Measurements from ENCODE around the gene VWA5B1. TPM values are rescaled to one million over a fixed set of nuclear protein-coding genes. Genes with fewer than 3 reads are reported as not detected.
A peak's percentile ranks its signal among the peaks of the same experiment; 100 is the strongest.
"Not testable (repeated sequence)": the region's sequence is repeated elsewhere in the genome, so short reads cannot be mapped to it uniquely, and the experiment has no call there.

The VWA5B1 gene
- total and polyA plus RNA-seq, 4 donors: 2.2 to 10.4 (median 5.3) TPM

DNA sequence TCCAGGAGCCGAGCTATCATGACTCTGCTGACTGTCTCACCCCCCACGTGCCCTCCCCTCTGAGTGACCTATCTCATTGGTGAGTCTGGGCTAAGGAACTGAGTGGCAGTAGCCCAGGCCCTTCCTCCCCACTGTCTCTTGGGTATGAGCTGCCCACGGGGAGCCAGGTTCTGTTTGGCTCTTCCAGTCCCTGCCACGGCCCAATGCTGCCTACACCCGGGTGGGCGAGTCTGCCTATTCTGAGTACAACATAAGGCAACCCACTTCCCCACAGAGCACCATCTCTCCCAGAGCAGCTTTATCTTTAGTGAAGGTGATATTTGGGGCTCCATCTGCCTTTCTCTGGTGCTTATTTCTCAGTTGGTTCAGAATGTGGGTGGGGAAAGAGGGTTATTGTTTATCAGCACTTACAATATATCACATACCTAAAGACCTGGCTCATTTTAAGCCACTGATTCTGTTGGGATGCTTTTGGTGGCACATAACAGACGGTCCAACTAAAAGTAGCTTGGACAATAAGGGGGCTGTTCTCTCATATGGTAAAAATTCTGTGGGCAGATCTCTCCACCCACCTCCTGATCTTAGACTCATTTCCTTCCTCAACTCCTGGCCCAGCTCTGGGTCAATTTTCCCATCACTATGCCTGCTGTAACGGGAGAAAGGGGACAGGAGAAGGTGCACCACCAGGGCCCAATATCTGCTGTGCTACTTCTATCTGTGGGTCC, 27.7 kb upstream of the VWA5B1 start:
- no peak for DNase-seq (ENCODE audit: low read depth in 4 of 6, low spot score in 6 of 6)
- WGBS (ENCODE audit: insufficient coverage): 91% methylated on average over 4 of the region's 8 CpGs

DNA sequence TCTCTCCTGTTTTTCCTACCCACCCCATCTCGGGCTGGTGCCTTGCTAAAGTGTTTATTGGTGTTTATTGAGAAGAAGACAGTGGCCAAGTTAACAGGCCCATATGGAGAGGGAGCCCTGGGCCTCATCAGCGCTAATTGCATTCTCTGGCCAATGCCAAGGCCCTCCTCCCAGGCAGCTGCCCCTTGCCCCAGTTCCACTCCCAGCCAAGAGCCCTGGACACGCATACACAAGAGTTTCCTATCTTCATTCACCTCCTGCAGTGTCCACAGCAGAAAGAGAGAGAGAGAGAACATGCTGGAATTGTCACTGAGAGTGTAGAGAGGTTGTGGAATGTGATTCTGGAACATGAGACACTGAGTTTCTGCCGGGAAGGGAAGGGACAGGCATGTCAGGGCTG, 25.4 kb upstream of the VWA5B1 start:
- Histone ChIP-seq H3K4me1 (ENCODE audit: control insufficient read depth, insufficient read depth, low read length) (peaks cover 5% of the 10 kb centered on the region), H3K27ac (ENCODE audit: low read depth, low read length) (no peak overlapping the region), H3K36me3 (ENCODE audit: control insufficient read depth, insufficient read depth, low read length) (no peaks in the 10 kb centered on the region), H3K4me3 (ENCODE audit: low read depth, low read length) (no peak overlapping the region), H3K27me3 (ENCODE audit: control insufficient read depth, insufficient read depth, low read length) (no peaks in the 10 kb centered on the region), H3K9me3 (ENCODE audit: control insufficient read depth, insufficient read depth, low read length) (no peaks in the 10 kb centered on the region)
- DNase-seq (ENCODE audit: low read depth in 4 of 6, low spot score in 6 of 6): peak in 2 of 6 donors; percentile 29 to 66
- WGBS (ENCODE audit: insufficient coverage): 17% methylated on average over 1 of the region's 4 CpGs

More for the DNA sequence above, 27.7 kb upstream of the VWA5B1 start:
- Histone ChIP-seq H3K27ac (ENCODE audit: low read depth, low read length) (no peak overlapping the region), H3K9me3 (ENCODE audit: control insufficient read depth, insufficient read depth, low read length) (no peaks in the 10 kb centered on the region), H3K4me3 (ENCODE audit: low read depth, low read length) (no peak overlapping the region), H3K36me3 (ENCODE audit: control insufficient read depth, insufficient read depth, low read length) (no peaks in the 10 kb centered on the region), H3K27me3 (ENCODE audit: control insufficient read depth, insufficient read depth, low read length) (no peaks in the 10 kb centered on the region), H3K4me1 (ENCODE audit: control insufficient read depth, insufficient read depth, low read length) (peaks cover 5% of the 10 kb centered on the region)

DNA sequence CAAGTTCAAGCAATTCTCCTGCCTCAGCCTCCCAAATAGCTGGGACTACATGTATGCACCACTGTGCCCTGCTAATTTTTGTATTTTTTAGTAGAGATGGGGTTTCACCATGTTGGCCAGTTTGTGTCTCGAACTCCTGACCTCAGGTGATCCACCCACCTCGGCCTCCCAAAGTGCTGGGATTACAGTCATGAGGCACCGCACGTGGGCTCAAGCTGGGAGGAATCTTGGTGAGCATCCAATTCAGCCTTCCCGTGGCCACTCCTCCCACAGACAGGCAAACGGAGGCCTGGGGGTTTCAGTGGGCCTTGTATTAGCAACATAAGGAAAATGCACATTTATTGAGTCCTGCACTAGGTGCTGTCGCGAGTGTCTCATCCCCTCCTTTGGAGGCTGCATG, 24.5 kb upstream of the VWA5B1 start:
- DNase-seq (ENCODE audit: low read depth in 4 of 6, low spot score in 6 of 6): no peak
- Histone ChIP-seq H3K9me3 (ENCODE audit: control insufficient read depth, insufficient read depth, low read length) (no peaks in the 10 kb centered on the region), H3K4me1 (ENCODE audit: control insufficient read depth, insufficient read depth, low read length) (peaks cover 5% of the 10 kb centered on the region), H3K4me3 (ENCODE audit: low read depth, low read length) (no peak overlapping the region), H3K27me3 (ENCODE audit: control insufficient read depth, insufficient read depth, low read length) (no peaks in the 10 kb centered on the region), H3K27ac (ENCODE audit: low read depth, low read length) (no peak overlapping the region), H3K36me3 (ENCODE audit: control insufficient read depth, insufficient read depth, low read length) (no peaks in the 10 kb centered on the region)
- WGBS (ENCODE audit: insufficient coverage): 81% methylated on average over 6 of the region's 8 CpGs

DNA sequence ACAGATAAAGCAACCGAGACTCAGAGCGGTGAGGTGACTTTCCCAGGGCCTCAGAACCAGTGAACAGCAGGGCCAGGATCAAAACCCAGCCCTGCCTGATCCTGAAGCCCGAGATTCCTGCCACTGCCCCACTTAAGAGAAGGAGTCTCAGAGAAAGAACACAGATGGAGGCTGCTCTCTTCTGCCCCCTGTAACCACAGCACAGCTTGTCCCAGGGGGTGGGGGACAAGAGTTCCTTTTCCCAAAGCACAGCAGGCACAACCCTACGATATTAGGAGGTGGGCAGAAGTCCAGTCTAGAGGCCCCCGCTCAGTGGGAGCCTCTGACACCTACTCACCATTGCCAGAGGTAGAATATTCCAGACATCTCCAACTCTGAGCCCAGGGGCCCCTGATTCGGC, 24.0 kb upstream of the VWA5B1 start:
- no peak for DNase-seq (ENCODE audit: low read depth in 4 of 6, low spot score in 6 of 6)
- WGBS (ENCODE audit: insufficient coverage): 84% methylated on average over 4 of the region's 6 CpGs
- Histone ChIP-seq H3K4me3 (ENCODE audit: low read depth, low read length) (no peak overlapping the region), H3K4me1 (ENCODE audit: control insufficient read depth, insufficient read depth, low read length) (peaks cover 5% of the 10 kb centered on the region), H3K9me3 (ENCODE audit: control insufficient read depth, insufficient read depth, low read length) (no peaks in the 10 kb centered on the region), H3K27me3 (ENCODE audit: control insufficient read depth, insufficient read depth, low read length) (no peaks in the 10 kb centered on the region), H3K27ac (ENCODE audit: low read depth, low read length) (no peak overlapping the region), H3K36me3 (ENCODE audit: control insufficient read depth, insufficient read depth, low read length) (no peaks in the 10 kb centered on the region)

DNA sequence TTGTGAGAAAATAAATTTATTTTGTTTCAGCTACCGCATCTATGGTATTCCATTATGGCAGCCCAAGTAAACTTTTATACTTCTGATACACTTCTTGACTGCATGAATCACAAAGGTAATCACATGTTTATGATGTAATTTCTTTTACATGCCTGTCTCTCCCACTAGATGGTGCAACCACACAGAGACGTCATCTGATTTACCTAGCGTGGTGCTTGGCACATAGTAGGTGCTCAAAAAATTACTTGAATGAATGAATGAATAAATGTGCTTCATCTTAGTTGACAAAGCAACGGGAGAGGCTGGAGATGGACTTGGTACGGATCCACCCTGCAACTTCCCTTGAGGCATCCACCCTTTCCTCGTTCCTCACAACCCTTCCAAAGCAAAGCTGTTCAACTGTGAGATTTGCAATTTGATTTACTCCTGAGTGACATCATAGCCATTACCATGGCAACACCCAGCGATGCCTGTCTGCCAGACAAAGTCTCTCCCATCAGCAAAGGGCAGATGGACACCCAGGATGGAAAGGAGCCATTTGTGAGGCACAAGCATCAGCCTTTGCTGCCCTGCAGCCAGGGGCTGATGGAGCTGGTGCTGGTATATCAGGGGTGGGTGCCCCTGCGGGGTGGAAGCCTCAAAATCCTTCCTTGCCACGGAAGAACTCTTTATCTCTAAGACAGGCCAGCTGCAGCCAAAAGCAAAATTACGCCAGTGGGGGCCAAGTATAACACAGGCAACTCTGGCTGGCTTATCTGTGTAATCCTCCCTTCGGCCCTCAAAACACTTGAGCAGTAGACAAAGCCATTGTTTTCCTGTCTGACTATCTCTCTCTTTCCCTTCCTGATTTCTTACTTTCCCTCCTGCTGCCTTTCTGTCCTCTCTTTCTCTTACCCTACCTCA, 18.9 kb upstream of the VWA5B1 start:
- Histone ChIP-seq H3K4me3 (ENCODE audit: low read depth, low read length) (no peak overlapping the region), H3K36me3 (ENCODE audit: control insufficient read depth, insufficient read depth, low read length) (no peaks in the 10 kb centered on the region), H3K27ac (ENCODE audit: low read depth, low read length) (no peak overlapping the region), H3K9me3 (ENCODE audit: control insufficient read depth, insufficient read depth, low read length) (no peaks in the 10 kb centered on the region), H3K27me3 (ENCODE audit: control insufficient read depth, insufficient read depth, low read length) (no peaks in the 10 kb centered on the region), H3K4me1 (ENCODE audit: control insufficient read depth, insufficient read depth, low read length) (no peaks in the 10 kb centered on the region)
- peak in 2 of 6 donors; percentile 57 to 81 for DNase-seq (ENCODE audit: low read depth in 4 of 6, low spot score in 6 of 6)
- 29% methylated on average over 5 of the region's 11 CpGs for WGBS (ENCODE audit: insufficient coverage)

DNA sequence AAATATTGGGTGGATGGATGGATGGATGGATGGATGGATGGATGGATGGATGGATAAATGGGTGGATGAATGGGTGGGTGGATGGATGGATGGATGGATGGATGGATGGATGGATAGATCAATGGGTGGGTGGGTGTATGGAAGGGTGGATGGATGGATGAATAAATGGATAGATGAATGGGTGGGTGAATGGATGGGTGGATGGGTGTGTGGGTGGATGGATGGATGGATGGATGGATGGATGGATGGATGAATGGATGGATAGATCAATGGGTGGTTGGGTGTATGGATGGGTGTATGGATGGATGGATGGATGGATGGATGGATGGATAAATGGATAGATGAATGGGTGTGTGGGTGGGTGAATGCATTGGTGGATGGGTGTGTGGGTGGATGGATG, 17.0 kb upstream of the VWA5B1 start:
- not testable (repeated sequence) for H3K27ac ChIP-seq (ENCODE audit: low read depth, low read length); H3K4me1 ChIP-seq (ENCODE audit: control insufficient read depth, insufficient read depth, low read length); H3K36me3 ChIP-seq (ENCODE audit: control insufficient read depth, insufficient read depth, low read length); H3K27me3 ChIP-seq (ENCODE audit: control insufficient read depth, insufficient read depth, low read length); H3K4me3 ChIP-seq (ENCODE audit: low read depth, low read length); DNase-seq (ENCODE audit: low read depth in 4 of 6, low spot score in 6 of 6); H3K9me3 ChIP-seq (ENCODE audit: control insufficient read depth, insufficient read depth, low read length)

DNA sequence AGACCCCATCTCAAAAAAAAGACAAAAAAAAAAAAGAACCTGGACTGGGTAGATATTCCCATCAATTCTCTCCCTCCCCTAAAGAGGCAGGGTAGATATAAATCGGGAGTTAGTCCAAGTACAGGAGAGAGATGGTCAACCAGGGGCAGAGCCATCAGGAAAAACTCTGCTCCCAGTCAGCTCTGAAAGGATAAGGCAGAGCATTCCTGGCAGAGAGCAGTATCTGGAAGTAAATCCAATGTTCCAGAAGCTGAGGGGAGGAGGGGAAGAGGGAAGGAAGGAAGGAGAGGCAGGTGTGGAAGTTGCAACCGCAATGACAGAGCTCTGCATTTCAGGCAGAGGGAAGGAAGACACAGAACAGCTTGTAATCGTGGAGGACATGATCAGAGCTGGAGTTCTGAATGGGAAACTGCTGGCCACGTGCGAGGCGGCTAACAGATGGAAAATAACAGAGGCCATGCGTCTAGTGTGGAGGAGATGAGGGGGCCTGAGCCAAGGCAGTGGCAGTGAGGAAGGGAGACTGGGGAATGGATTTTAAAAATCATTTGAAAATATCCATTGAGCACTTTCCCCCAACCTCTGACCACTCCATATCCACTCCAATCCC, 15.3 kb upstream of the VWA5B1 start:
- peak in 1 of 6 donors; percentile 25 for DNase-seq (ENCODE audit: low read depth in 4 of 6, low spot score in 6 of 6)
- Histone ChIP-seq H3K4me1 (ENCODE audit: control insufficient read depth, insufficient read depth, low read length) (no peaks in the 10 kb centered on the region), H3K27me3 (ENCODE audit: control insufficient read depth, insufficient read depth, low read length) (no peaks in the 10 kb centered on the region), H3K9me3 (ENCODE audit: control insufficient read depth, insufficient read depth, low read length) (no peaks in the 10 kb centered on the region), H3K4me3 (ENCODE audit: low read depth, low read length) (no peak overlapping the region), H3K27ac (ENCODE audit: low read depth, low read length) (no peak overlapping the region), H3K36me3 (ENCODE audit: control insufficient read depth, insufficient read depth, low read length) (no peaks in the 10 kb centered on the region)
- WGBS (ENCODE audit: insufficient coverage): 63% methylated on average over 5 of the region's 7 CpGs

DNA sequence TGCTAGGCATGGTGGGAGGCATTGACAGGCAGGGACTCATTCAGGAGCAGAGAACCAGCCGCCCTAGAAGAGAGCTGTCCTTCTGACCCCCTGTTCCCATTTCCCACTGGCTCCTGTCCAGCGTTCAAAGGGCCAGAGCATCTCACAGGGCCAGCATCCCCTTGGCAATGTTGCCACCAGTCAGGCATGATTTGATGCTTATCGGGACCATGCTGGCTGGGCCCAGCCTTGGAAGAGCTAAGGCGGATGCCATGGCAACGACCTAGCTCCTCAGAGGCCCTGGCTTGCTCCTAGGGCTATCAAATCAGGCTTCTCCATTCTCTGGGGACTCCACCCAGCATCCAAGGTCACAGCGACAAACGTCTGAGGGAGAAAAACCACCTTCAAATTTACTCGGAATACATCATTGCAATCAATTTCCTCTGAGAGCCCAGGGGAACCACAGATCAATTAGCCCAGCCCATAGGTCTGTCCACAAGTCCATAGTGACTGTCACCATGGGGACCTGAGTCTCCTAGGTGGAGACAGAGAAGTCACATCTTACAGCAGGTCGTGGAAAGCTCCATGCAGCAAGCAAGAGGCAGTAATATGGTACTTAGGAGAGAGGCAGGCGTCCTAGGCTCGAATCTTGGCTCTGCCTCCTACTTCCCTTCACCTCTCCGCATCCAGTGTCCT, 14.1 kb upstream of the VWA5B1 start:
- 54% methylated on average over 8 of the region's 12 CpGs for WGBS (ENCODE audit: insufficient coverage)
- H3K9me3 ChIP-seq (ENCODE audit: control insufficient read depth, insufficient read depth, low read length): no peaks in the 10 kb centered on the region
- no peak overlapping the region for H3K27ac ChIP-seq (ENCODE audit: low read depth, low read length)
- DNase-seq (ENCODE audit: low read depth in 4 of 6, low spot score in 6 of 6): no peak
- H3K27me3 ChIP-seq (ENCODE audit: control insufficient read depth, insufficient read depth, low read length): no peaks in the 10 kb centered on the region
- H3K4me1 ChIP-seq (ENCODE audit: control insufficient read depth, insufficient read depth, low read length): no peaks in the 10 kb centered on the region
- H3K4me3 ChIP-seq (ENCODE audit: low read depth, low read length): no peak overlapping the region
- no peaks in the 10 kb centered on the region for H3K36me3 ChIP-seq (ENCODE audit: control insufficient read depth, insufficient read depth, low read length)

DNA sequence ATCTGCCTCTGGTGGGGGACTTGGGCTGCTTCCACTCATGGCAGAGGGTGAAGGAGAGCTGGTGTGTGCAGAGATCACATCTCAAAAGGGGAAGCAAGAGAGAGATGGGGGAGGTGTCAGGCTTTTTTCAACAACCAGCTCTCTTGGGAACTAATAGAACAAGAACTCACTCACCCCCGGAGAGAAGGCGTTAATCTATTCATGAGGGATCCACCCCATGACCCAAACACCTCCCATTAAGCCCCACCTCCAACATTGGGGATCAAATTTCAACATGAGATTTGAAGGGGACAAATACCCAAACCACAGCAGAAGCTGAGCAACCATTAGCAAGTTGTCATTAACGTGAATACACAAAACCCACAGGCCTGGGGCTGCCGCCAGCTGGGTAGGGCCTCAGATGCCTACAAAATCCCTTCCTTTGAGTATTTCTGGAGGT, 12.0 kb upstream of the VWA5B1 start:
- 78% methylated on average over 1 of the region's 4 CpGs for WGBS (ENCODE audit: insufficient coverage)
- Histone ChIP-seq H3K36me3 (ENCODE audit: control insufficient read depth, insufficient read depth, low read length) (no peaks in the 10 kb centered on the region), H3K27me3 (ENCODE audit: control insufficient read depth, insufficient read depth, low read length) (no peaks in the 10 kb centered on the region), H3K27ac (ENCODE audit: low read depth, low read length) (no peak overlapping the region), H3K4me3 (ENCODE audit: low read depth, low read length) (no peak overlapping the region), H3K4me1 (ENCODE audit: control insufficient read depth, insufficient read depth, low read length) (peaks cover 8% of the 10 kb centered on the region), H3K9me3 (ENCODE audit: control insufficient read depth, insufficient read depth, low read length) (no peaks in the 10 kb centered on the region)
- DNase-seq (ENCODE audit: low read depth in 4 of 6, low spot score in 6 of 6): no peak
